Cardiac septum (tissue), 1 donor: ENCODE measurements around the gene ATAD3A. TPM values are rescaled to one million over a fixed set of nuclear protein-coding genes. Genes with fewer than 3 reads are reported as not detected.
"Not testable (repeated sequence)": the region's sequence is repeated elsewhere in the genome, so short reads cannot be mapped to it uniquely, and the experiment has no call there.

ENCODE experiments used
- DNase-seq: peaks from one replicate; pipeline ENCODE4 v3.0.0-alpha.2; 2020; ENCODE audit warnings: low spot score
- intact Hi-C: fragments of 100-400 bp; cut with DNase I; formaldehyde crosslinking; loops from one replicate; pipeline ENCODE4 v1.14.0; 2022
- long read RNA-seq: library from polyadenylated mRNA; unstranded; transcript quantifications from one replicate; pipeline ENCODE4 v2.0.0, GENCODE V29; 2021
- total RNA-seq: library from RNA; stranded (reverse); fragmentation: NEBNext Ultra II Directional; extraction: Animal tissue kit (Norgen Biotek cat#: 25700); gene quantifications from one replicate; pipeline ENCODE4 v1.2.1, GENCODE V29; 2021
- donor health status: DM: no; HTN: no; CAD: no.

The ATAD3A gene
- total RNA-seq, result 13.7 TPM
- long read RNA-seq, transcript ATAD3A-203 (16 exons, 2,492 nt), result major isoform, 49 of 69 reads
- long read RNA-seq, partial matches to known transcripts, result 7 of 69 reads
- long read RNA-seq, other reads (novel, unspliced or antisense), result 13 of 69 reads

- intact Hi-C loops, result loop anchor here (2.0 kb wide), 2 partner anchors 41 to 63 kb away; partner anchors contain the start of genes ATAD3B and SSU72
- DNase-seq, result peak; percentile 99
These were observed at the start of gene ATAD3A for GRCh38 chr1:1511533-1512285. ATAD3A (plus strand) TSS chr1:1512162; CDS start chr1:1512269, 107 bp downstream.

DNA sequence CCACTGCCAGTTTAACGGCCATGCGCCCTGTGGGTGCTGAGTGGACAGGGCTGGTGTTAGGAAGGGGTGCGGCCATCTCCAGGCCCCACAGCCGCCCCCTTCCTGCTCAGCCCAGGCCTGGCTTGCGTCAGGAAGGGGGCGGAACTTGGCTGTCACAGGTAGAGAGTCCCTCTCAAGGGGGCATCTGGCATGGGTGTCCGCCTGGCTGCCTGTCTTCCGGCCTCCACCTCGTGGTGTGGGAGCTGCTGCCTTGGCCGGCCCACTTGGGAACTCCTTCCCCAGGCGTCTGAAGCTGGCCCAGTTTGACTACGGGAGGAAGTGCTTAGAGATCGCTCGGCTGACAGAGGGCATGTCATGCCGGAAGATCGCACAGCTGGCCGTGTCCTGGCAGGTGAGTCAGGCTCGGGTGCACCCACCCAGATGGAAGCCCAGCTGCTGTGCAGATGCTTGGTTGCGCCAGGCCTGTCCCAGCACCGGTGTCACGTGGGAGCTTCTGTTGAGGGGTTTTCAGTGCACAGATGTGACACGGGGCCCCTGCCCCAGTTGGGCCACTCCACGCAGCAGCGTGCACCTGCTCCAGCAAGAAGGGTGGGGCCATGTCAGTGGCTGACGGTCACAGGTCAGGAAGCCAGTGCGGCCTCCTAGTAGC is 49.5 kb upstream of the ATAD3A start:
- no peak for DNase-seq
- intact Hi-C loops, result no loop called here

GRCh38 chr1:1463312-1463711 is 48.6 kb upstream of the ATAD3A start:
- intact Hi-C loops, result no loop called here
- DNase-seq, result no peak

DNA sequence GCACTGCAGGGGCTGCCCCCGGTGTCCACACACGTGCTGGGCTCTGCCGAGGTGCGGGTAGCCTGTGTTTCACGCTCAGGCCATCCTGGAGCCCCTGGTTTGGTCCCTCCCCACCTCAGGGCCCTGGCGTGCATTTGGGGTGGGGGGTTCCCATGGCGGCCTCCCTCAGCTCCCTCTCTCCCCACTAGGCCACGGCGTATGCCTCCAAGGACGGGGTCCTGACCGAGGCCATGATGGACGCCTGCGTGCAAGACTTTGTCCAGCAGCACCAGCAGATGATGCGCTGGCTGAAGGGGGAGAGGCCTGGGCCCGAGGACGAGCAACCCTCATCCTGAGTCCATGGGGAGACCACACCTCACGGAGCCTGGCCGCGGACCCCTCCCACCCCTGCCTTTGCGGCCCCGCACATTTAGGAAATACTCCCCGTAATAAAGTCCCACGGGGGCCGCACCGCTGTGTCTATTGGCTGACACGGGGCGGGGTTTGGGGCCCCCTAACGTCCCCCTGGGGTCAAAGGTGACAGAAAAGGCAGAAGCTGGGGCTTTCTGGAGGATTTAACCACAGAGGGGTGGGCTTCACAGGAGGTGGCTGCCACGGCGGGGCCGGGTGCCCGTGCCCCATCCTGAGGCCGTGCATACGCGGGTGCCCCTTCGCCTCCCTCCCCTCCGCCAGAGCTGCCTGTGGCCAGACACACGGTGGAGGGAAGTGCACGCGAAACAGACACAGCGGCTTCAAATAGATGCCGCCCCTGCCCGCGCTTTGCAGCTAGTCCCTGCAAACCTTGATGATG is 43.6 kb upstream of the ATAD3A start:
- DNase-seq, intact Hi-C loops: not testable (repeated sequence)

GRCh38 chr1:1470626-1471388 is 41.2 kb upstream of the ATAD3A start:
- intact Hi-C loops, result loop anchor here (2.0 kb wide), 2 partner anchors 40 to 70 kb away; no protein-coding TSS in a partner anchor
- no peak for DNase-seq

- peak; percentile 96 for DNase-seq
- intact Hi-C loops, result loop anchor here (2.0 kb wide), 2 partner anchors 39 to 71 kb away; no protein-coding TSS in a partner anchor
These were observed 40.4 kb upstream of the ATAD3A start, which contains the start of gene ATAD3B for GRCh38 chr1:1471389-1472052. ATAD3B (plus strand) TSS chr1:1471765; CDS start chr1:1471885, 120 bp downstream.

- DNase-seq, intact Hi-C loops: not testable (repeated sequence)
These were observed 39.7 kb upstream of the ATAD3A start for GRCh38 chr1:1472053-1472876.

- intact Hi-C loops, DNase-seq: not testable (repeated sequence)
These were observed 36.0 kb upstream of the ATAD3A start for GRCh38 chr1:1476011-1476410.

DNA sequence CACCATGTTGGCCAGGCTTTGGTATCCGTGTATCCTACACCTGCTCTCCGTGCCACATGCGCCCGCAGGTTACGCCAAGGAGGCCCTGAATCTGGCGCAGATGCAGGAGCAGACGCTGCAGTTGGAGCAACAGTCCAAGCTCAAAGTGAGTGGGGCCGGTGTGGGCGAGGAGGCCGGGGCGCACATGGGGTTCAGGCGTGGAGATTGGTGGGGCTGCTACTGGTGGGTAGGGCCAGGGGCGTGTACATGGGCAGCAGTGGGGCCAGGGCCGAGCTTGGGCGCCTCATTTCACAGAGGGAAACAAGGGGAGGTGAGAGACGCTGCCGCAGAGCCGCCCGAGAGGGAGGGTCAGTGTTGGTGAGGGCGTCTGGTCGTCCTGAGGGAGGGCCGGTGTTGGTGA is 34.8 kb upstream of the ATAD3A start:
- intact Hi-C loops, result no loop called here
- DNase-seq, result no peak

- no peak for DNase-seq
- intact Hi-C loops, result no loop called here
These were observed 32.1 kb upstream of the ATAD3A start for GRCh38 chr1:1479547-1480487.

DNA sequence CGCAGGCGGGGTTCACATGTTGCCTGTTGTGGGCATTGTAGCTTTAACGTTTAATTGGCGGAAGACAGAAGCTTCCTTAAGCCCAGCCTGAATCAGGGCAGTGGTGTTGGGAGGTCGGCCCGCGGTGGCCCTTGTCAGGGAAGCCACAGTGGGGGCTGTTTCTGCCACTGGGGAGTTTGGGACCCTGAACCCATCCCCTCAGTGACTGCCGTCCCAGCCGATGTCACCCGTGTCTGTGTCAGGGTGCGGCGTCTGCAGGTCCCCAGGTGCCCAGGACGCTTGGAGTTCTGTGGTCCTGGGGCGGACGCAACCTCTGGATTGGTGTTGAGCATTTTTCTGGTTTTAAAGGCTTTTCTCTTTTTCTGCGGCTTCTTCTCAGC is 31.5 kb upstream of the ATAD3A start:
- DNase-seq, intact Hi-C loops: not testable (repeated sequence)

DNA sequence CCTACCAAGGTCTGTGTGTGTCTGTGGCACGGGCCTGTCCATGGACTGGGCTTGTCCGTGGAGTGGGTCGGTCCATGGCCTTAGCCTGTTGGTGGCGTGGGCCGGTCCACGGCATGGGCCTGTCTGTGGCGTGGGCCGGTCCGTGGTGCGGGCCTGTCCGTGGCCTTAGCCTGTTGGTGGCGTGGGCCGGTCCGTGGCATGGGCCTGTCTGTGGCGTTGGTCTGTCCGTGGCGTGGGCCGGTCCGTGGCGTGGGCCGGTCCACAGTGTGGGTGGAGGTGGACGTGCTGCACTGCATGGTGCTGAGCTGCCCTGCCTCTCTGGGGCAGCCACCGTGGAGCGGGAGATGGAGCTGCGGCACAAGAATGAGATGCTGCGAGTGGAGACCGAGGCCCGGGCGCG is 30.2 kb upstream of the ATAD3A start:
- intact Hi-C loops, DNase-seq: not testable (repeated sequence)

DNA sequence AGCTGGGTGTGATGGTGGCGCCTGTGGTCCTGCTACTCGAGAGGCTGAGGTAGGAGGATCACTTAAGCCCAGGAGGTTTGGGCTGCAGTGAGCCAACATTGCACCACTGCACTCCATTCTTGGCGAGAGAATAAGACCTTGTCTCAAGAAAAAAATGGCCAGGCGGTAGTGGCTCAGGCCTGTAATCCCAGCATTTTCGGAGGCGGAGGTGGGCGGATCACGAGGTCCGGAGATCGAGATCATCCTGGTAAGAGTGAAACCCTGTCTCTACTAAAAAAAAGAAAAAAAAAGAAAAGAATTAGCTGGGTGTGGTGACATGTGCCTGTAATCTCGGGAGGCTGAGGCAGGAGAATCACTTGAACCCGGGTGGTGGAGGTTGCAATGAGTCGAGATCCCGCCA is 29.1 kb upstream of the ATAD3A start:
- DNase-seq, result no peak
- intact Hi-C loops, result no loop called here

- DNase-seq, result no peak
- intact Hi-C loops, result no loop called here
These were observed 28.2 kb upstream of the ATAD3A start for GRCh38 chr1:1483714-1484113.

DNA sequence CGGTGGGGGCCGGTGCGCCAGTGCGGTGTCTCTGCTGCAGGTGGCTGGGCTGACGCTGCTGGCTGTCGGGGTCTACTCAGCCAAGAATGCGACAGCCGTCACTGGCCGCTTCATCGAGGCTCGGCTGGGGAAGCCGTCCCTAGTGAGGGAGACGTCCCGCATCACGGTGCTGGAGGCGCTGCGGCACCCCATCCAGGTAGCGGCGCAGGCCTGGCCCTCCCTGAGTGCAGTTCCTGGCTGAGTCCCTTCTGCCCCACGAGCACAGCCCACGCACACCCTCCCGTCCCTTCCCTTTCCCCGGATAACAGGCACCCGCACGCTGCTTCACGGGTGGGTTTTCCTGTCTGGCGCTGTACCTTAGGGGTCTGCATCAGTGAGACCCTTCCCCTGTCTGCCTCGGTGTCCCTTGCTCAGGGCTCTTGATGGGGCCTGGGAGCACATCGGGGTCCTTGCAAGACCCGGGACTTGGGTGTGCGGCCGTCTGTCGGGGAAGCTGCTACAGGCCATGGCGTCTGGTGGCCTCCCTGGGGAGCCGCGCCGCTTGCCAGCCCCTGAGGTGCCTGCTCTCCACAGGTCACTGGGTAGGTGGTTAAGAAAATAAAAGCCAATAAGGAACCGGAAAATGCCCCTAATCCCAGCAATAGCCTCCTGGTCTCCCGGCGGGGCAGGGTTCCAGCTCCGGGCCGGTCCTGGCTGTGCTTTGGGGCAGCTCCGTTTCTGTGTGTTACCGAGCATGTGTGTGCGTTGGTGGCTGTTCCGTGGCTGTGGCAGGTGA is 26.8 kb upstream of the ATAD3A start:
- DNase-seq, intact Hi-C loops: not testable (repeated sequence)
